Ureter (tissue), 1 donor: ENCODE measurements around the gene ANKRD9. TPM values are rescaled to one million over a fixed set of nuclear protein-coding genes. Genes with fewer than 3 reads are reported as not detected.

Experiments
- DNase-seq: peaks from one replicate; pipeline ENCODE4 v3.0.0-alpha.2; 2020; ENCODE audit warnings: low spot score
- total RNA-seq: library from RNA; stranded (reverse); gene quantifications from one replicate; pipeline ENCODE4 v1.2.4, GENCODE V29; 2023
- donor health status: DM: yes; HTN: yes; CAD: no.

The ANKRD9 gene
- total RNA-seq, 1 donor from 2014 or later, result 11.5 TPM

- DNase-seq, result no peak
Measured at GRCh38 chr14:102479107-102479506, 30.5 kb downstream of the ANKRD9 start.

DNA sequence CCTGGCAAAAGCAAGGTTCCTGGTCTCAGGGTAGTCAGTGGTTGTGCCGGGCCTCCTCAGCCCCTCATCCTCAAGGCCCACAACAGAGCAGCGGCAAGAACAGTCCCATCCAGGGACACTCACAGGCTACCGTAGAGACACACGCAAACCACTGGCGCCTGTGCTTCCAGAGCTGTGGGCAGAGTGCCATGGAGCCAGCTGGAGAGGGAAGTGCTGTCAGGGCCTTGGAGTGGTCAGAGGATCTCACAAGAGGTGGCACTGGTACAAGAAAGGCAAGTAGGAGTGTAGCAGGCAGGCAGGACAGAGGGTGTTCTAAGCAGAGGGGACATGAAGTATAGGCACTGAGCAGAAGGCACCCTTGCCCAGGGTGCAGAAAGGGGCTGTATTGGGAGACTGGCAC, 34.6 kb downstream of the ANKRD9 start:
- DNase-seq, result peak; percentile 69

DNA sequence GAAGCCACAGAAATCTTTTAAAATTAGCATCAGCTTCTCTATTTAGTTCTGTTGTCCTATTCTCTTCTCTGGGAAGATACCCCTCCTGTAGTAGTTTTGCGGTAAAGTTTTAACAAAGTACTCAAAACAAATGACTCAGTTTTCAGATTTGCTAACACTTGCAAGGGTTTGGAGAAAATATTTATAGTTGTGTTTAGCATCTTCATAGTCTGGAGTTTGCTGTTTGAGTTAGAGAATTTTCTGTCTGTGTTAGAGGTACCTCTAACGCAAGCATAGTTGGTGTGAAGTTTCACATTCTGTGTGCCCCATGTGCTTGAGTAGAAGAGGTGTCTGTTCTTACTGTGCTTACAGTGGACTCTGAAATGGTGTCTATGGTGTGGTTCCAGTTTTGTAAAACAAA, 36.0 kb downstream of the ANKRD9 start:
- DNase-seq, result no peak

GRCh38 chr14:102472791-102473150, 36.8 kb downstream of the ANKRD9 start:
- no peak for DNase-seq

GRCh38 chr14:102471921-102472790, 37.4 kb downstream of the ANKRD9 start:
- DNase-seq, result no peak

- DNase-seq, result no peak
Measured at GRCh38 chr14:102469261-102469660, 40.3 kb downstream of the ANKRD9 start.

DNA sequence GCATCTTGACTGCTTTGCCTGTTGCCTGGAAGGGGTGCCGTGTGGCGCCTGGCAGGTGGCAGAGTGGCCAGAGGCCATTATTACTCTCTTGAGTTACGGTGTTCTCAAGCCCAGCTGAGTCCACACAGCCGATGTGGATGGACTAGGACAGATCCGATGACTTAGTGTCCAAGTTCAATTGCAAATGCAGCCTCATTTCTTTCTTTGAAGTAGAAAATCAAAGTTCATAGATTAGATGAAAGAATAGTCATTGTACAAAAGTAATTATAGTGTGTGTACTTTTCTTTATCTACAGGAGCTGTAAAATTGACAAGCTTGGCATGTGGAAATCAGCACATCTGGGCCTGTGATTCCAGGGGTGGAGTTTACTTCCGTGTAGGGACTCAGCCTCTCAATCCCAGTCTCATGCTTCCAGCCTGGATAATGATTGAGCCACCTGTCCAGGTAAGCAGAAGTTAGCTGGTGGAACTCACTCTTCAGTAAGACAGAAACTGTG, 44.7 kb downstream of the ANKRD9 start:
- no peak for DNase-seq

DNA sequence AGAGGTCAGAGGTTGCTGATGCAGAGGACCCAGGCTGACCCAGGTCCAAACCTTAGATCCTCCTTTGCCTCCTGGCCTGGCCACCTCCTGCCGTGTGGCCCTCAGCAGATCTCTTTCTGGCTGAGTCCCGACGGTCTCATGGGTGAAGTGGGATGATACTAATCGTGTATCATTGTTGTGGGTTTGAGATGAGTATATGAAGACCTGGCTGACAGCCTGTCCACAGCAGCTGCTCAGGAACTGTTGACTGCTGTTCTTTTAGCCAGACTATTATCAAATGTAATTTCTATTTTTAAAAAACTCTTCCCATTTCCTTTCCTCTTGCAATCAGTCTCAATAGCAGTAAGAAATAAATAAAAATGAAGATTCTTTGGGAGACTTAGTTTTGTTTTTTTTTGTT, 45.6 kb downstream of the ANKRD9 start:
- no peak for DNase-seq

GRCh38 chr14:102462391-102462790, 47.2 kb downstream of the ANKRD9 start:
- DNase-seq, result no peak

GRCh38 chr14:102461490-102462338, 47.9 kb downstream of the ANKRD9 start:
- DNase-seq, result no peak

GRCh38 chr14:102457509-102457908, 52.1 kb downstream of the ANKRD9 start:
- no peak for DNase-seq

- DNase-seq, result no peak
Measured at GRCh38 chr14:102454711-102455110, 54.9 kb downstream of the ANKRD9 start.

- no peak for DNase-seq
Measured at GRCh38 chr14:102452302-102452701, 57.3 kb downstream of the ANKRD9 start.

Other genes starting within 250 kb of the ANKRD9 start
- 24.4 TPM for gene MOK, start 204.6 kb downstream of the ANKRD9 start, total RNA-seq
- 18.1 TPM for gene ZNF839, start 190.0 kb downstream of the ANKRD9 start, total RNA-seq
- 31.2 TPM for gene CINP, start 146.9 kb downstream of the ANKRD9 start, total RNA-seq
- 36.3 TPM for gene TECPR2, start 146.8 kb downstream of the ANKRD9 start, total RNA-seq
- gene RCOR1, start 82.9 kb upstream of the ANKRD9 start, total RNA-seq, result 21.9 TPM